Chondrocyte (in vitro differentiated cells): ENCODE results near the gene GFOD2. TPM values are rescaled to one million over a fixed set of nuclear protein-coding genes. Genes with fewer than 3 reads are reported as not detected.

Source experiments
- DNase-seq: peaks from one replicate; pipeline ENCODE4 v3.0.0; 2021; ENCODE audit warnings: mixed read lengths, low spot score
- H3K27ac Mint-ChIP-seq: one replicate; pipeline ENCODE4 v1.8.0; 2021; ENCODE audit warnings: mild to moderate bottlenecking, moderate library complexity, mixed read lengths; ENCODE audit not compliant: unreplicated experiment
- H3K27me3 Mint-ChIP-seq: 2 replicates; pipeline ENCODE4 v1.8.0; 2021; ENCODE audit warnings: low read depth, mixed read lengths
- H3K36me3 Mint-ChIP-seq: 2 replicates; pipeline ENCODE4 v1.8.0; 2021; ENCODE audit warnings: low read depth, mixed read lengths
- H3K4me1 Mint-ChIP-seq: 2 replicates; pipeline ENCODE4 v1.8.0; 2021; ENCODE audit warnings: low read depth, mild to moderate bottlenecking, mixed read lengths
- H3K4me3 Mint-ChIP-seq: one replicate; pipeline ENCODE4 v1.8.0; 2021; ENCODE audit warnings: mild to moderate bottlenecking, moderate library complexity, mixed read lengths; ENCODE audit not compliant: unreplicated experiment
- H3K9me3 Mint-ChIP-seq: 2 replicates; pipeline ENCODE4 v1.8.0; 2021; ENCODE audit warnings: low read depth, mixed read lengths
- total RNA-seq: library from RNA; stranded (reverse); gene quantifications from 3 replicates; pipeline ENCODE4 v1.2.1, GENCODE V29; 2021
- TF ChIP-seq, protein P1 (sequence below): fragments of 200-600 bp; sonication (generic); IDR thresholded peaks from 2 replicates; pipeline ENCODE4 v1.5.0; 2021; ENCODE audit warnings: antibody characterized with exemption, mild to moderate bottlenecking, moderate library complexity

Gene GFOD2
- total RNA-seq, 1 donor from 2014 or later, result 16.3 TPM

DNA sequence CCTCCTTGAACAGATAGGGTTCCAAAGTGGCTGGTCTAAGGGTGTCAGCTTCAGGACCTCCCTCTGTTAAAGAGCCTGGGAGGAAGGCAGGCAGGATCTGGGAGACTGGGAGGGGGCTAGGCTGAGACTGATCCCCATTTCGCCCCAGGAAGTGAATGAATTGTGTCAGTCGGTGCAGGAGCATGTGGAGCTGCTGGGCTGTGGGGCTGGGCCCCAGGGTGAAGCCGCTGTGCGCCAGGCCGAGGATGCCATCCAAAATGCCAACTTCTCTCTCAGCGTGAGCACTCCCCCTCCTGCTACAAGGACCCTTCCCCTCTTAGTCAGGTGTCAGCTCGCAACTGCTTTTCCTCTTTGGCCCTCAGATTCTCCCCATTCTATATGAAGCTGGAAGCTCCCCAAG is 68.1 kb downstream of the GFOD2 start:
- Mint-ChIP-seq H3K4me3 (no peak overlapping the region), H3K27me3 (peaks cover 13% of the 10 kb centered on the region)
- DNase-seq, result no peak

DNA sequence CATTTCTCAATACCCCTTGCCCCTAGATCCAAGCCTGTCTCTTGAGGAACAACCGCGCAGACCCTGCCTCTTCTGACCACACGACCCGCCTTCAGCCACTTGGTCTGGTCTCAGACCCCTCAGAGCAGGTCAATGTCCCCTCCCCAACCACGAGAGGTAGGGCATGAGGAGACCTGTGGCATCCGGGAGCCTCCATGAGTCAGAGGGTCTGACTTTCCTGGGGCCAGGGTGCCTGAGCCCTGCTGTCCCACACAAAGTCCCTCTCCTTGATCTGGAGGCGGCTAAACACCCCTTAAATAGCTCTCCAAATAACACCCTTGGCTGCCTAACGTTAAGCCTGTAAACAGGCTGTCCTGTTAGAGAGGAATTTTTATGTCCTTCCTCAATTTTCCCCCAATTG is 69.1 kb downstream of the GFOD2 start:
- Mint-ChIP-seq H3K4me1 (peaks cover 5% of the 10 kb centered on the region), H3K4me3 (no peak overlapping the region), H3K27me3 (peaks cover 10% of the 10 kb centered on the region), H3K27ac (no peak overlapping the region), H3K36me3 (no peaks in the 10 kb centered on the region), H3K9me3 (no peaks in the 10 kb centered on the region)
- TF ChIP-seq, protein P1, sequence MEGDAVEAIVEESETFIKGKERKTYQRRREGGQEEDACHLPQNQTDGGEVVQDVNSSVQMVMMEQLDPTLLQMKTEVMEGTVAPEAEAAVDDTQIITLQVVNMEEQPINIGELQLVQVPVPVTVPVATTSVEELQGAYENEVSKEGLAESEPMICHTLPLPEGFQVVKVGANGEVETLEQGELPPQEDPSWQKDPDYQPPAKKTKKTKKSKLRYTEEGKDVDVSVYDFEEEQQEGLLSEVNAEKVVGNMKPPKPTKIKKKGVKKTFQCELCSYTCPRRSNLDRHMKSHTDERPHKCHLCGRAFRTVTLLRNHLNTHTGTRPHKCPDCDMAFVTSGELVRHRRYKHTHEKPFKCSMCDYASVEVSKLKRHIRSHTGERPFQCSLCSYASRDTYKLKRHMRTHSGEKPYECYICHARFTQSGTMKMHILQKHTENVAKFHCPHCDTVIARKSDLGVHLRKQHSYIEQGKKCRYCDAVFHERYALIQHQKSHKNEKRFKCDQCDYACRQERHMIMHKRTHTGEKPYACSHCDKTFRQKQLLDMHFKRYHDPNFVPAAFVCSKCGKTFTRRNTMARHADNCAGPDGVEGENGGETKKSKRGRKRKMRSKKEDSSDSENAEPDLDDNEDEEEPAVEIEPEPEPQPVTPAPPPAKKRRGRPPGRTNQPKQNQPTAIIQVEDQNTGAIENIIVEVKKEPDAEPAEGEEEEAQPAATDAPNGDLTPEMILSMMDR, result no peak
- no peak for DNase-seq

More for the DNA sequence above, 68.1 kb downstream of the GFOD2 start:
- Mint-ChIP-seq H3K4me1 (peaks cover 5% of the 10 kb centered on the region), H3K36me3 (no peaks in the 10 kb centered on the region), H3K27ac (no peak overlapping the region), H3K9me3 (no peaks in the 10 kb centered on the region)
- TF ChIP-seq, protein P1, result no peak

DNA sequence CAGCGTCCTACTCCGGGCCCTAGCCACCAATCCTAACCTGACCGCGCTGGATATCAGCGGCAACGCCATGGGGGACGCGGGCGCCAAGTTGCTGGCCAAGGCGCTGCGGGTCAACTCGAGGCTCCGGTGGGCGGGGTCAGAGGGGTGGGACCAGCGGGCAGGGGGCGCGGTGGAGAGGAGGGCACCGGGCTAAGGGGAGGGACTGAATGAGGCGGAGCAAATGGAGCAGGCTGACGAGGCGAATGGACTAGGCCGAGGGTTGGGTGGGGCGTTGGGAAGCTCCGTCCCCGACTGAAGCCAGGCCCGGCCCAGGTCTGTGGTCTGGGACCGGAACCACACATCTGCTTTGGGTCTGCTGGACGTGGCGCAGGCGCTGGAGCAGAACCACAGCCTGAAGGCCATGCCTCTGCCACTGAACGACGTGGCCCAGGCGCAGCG is 69.6 kb downstream of the GFOD2 start:
- no peak for DNase-seq
- Mint-ChIP-seq H3K36me3 (no peaks in the 10 kb centered on the region), H3K27ac (no peak overlapping the region), H3K9me3 (no peaks in the 10 kb centered on the region), H3K4me1 (peaks cover 5% of the 10 kb centered on the region), H3K4me3 (no peak overlapping the region), H3K27me3 (peaks cover 10% of the 10 kb centered on the region)
- TF ChIP-seq, protein P1, result no peak

DNA sequence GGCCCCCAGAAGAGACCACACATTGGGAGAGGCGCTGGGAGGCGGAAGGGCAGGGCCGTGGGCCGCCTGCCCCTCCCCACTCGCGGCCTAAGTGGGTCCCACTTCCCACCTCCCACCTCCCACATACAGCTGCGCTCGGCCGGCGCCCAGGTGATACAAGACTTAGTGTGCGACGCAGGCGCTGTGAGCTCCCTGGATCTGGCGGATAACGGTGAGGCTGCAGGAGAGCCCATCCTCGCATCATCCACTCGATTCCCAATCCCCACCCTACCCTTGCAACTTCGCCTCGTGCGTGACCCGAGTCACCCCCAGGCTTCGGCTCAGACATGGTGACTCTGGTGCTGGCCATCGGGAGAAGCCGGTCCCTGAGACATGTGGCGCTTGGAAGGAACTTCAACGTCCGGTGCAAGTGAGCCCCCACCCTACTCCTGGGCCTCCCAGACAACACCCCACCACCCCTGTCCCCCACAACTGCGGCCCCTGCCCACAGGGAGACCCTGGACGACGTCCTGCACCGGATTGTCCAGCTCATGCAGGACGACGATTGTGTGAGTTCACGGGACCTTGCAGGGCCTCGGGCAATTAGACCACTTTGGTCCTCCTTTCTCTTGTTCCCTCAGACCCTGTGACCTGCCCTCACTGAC is 70.2 kb downstream of the GFOD2 start:
- DNase-seq, result no peak
- TF ChIP-seq, protein P1, result no peak

DNA sequence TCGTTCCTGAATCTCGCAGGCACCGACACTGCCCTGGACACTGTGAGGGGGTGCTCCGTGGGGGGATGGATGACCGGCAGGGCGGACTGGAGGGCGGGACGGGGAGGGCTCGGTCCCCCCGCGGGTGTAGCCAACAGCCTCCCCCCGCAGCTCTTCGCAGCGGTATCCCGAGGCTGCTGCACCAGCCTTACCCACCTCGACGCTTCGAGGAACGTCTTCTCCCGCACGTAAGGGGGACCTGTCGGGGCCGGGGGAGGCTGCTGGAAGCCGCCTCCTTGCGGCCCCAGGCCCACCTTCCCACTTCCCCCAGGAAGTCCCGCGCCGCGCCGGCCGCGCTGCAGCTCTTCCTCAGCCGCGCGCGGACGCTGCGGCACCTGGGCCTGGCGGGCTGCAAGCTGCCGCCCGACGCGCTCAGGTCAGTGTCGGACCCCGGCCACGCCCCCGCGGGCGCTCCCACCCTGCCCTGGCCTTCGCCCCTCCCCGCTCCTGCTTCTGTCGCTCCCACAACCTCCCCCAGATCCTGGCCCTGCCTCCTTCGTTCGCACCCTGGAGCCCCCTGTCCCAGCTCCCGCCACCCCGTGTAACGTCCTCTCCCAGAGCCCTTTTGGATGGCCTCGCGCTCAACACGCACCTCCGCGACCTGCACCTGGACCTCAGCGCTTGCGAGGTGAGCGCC is 70.9 kb downstream of the GFOD2 start:
- no peak for DNase-seq
- no peak overlapping the region for H3K27ac Mint-ChIP-seq
- H3K4me3 Mint-ChIP-seq, result no peak overlapping the region
- H3K4me1 Mint-ChIP-seq, result peaks cover 2% of the 10 kb centered on the region
- H3K27me3 Mint-ChIP-seq, result peaks cover 8% of the 10 kb centered on the region
- TF ChIP-seq, protein P1, result no peak
- no peaks in the 10 kb centered on the region for H3K9me3 Mint-ChIP-seq
- H3K36me3 Mint-ChIP-seq, result no peaks in the 10 kb centered on the region

More for the DNA sequence above, 70.2 kb downstream of the GFOD2 start:
- Mint-ChIP-seq H3K4me1 (peaks cover 5% of the 10 kb centered on the region), H3K4me3 (no peak overlapping the region), H3K27ac (no peak overlapping the region), H3K9me3 (no peaks in the 10 kb centered on the region), H3K27me3 (peaks cover 10% of the 10 kb centered on the region), H3K36me3 (no peaks in the 10 kb centered on the region)
